H9 (cell line): ENCODE data around the gene SCLY. TPM values are rescaled to one million over a fixed set of nuclear protein-coding genes. Genes with fewer than 3 reads are reported as not detected.

Experiments
- DNase-seq: peaks from one replicate; pipeline ENCODE4 v3.0.0-alpha.2; 2017
- H2AFZ ChIP-seq: one replicate; pipeline ENCODE4 v1.6.1; 2013; ENCODE audit warnings: mild to moderate bottlenecking, low read length, control low read depth, moderate library complexity
- H2AK5ac ChIP-seq: 2 replicates; pipeline ENCODE4 v1.6.1; 2013; ENCODE audit warnings: low read length, control low read depth, mixed read lengths; ENCODE audit not compliant: insufficient read length
- H2BK120ac ChIP-seq: one replicate; pipeline ENCODE4 v1.6.1; 2013; ENCODE audit warnings: low read depth, mild to moderate bottlenecking, low read length, control low read depth, inconsistent platforms; ENCODE audit not compliant: poor library complexity, severe bottlenecking
- H2BK12ac ChIP-seq: 2 replicates; pipeline ENCODE4 v1.6.1; 2013; ENCODE audit warnings: low read length, control low read depth, mixed read lengths, low read depth; ENCODE audit not compliant: insufficient read length
- H2BK15ac ChIP-seq: 2 replicates; pipeline ENCODE4 v1.6.1; 2013; ENCODE audit warnings: low read depth, low read length, control low read depth
- H2BK20ac ChIP-seq: one replicate; pipeline ENCODE4 v1.6.1; 2013; ENCODE audit warnings: low read depth, mild to moderate bottlenecking, low read length, control low read depth, inconsistent platforms; ENCODE audit not compliant: poor library complexity, severe bottlenecking
- H2BK5ac ChIP-seq: 2 replicates; pipeline ENCODE4 v1.6.1; 2013; ENCODE audit warnings: low read length, control low read depth, mixed read lengths; ENCODE audit not compliant: insufficient read length
- H3K14ac ChIP-seq: 2 replicates; pipeline ENCODE4 v1.6.1; 2013; ENCODE audit warnings: low read length, control low read depth; ENCODE audit not compliant: insufficient read depth
- H3K18ac ChIP-seq: 2 replicates; pipeline ENCODE4 v1.6.1; 2013; ENCODE audit warnings: low read depth, mild to moderate bottlenecking, mixed read lengths, low read length, control low read depth; ENCODE audit not compliant: insufficient read length
- H3K23ac ChIP-seq: 2 replicates; pipeline ENCODE4 v1.6.1; 2013; ENCODE audit warnings: low read length, control low read depth, mixed read lengths, low read depth; ENCODE audit not compliant: insufficient read length
- H3K23me2 ChIP-seq: 2 replicates; pipeline ENCODE4 v1.6.1; 2013; ENCODE audit warnings: low read depth, mild to moderate bottlenecking, mixed read lengths, low read length, control low read depth; ENCODE audit not compliant: insufficient read length, poor library complexity, severe bottlenecking
- H3K27ac ChIP-seq: 2 replicates; pipeline ENCODE4 v1.5.1; 2013; ENCODE audit warnings: low read length, control low read depth, mixed read lengths, low read depth; ENCODE audit not compliant: insufficient read length
- H3K27me3 ChIP-seq: 2 replicates; pipeline ENCODE4 v1.6.1; 2013; ENCODE audit warnings: low read length, control low read depth, inconsistent platforms; ENCODE audit not compliant: insufficient read depth
- H3K4ac ChIP-seq: 2 replicates; pipeline ENCODE4 v1.6.1; 2013; ENCODE audit warnings: low read depth, mild to moderate bottlenecking, control low read depth, inconsistent platforms, low read length, moderate library complexity
- H3K4me1 ChIP-seq: 2 replicates; pipeline ENCODE4 v1.6.1; 2013; ENCODE audit warnings: low read length, control low read depth, inconsistent platforms; ENCODE audit not compliant: insufficient read depth
- H3K4me2 ChIP-seq: 2 replicates; pipeline ENCODE4 v1.6.1; 2013; ENCODE audit warnings: low read length, control low read depth, mixed read lengths; ENCODE audit not compliant: insufficient read length, insufficient read depth
- H3K56ac ChIP-seq: 2 replicates; pipeline ENCODE4 v1.6.1; 2013; ENCODE audit warnings: low read depth, mild to moderate bottlenecking, mixed read lengths, low read length, control low read depth; ENCODE audit not compliant: insufficient read length
- H3K79me1 ChIP-seq: 2 replicates; pipeline ENCODE4 v1.6.1; 2013; ENCODE audit warnings: low read depth, mild to moderate bottlenecking, moderate library complexity, low read length, control low read depth, inconsistent platforms; ENCODE audit not compliant: insufficient read depth, poor library complexity, severe bottlenecking
- H3K79me2 ChIP-seq: 2 replicates; pipeline ENCODE4 v1.6.1; 2013; ENCODE audit warnings: low read length, control low read depth, inconsistent platforms; ENCODE audit not compliant: insufficient read depth
- H3K9ac ChIP-seq: 2 replicates; pipeline ENCODE4 v1.6.1; 2013; ENCODE audit warnings: low read length, control low read depth, mixed read lengths; ENCODE audit not compliant: insufficient read length; ENCODE audit errors: extremely low read depth
- H3K9me3 ChIP-seq: one replicate; pipeline ENCODE4 v1.6.1; 2013; ENCODE audit warnings: low read depth, low read length, inconsistent platforms; ENCODE audit not compliant: control insufficient read depth
- H3T11ph ChIP-seq: one replicate; pipeline ENCODE4 v1.6.1; 2013; ENCODE audit warnings: mild to moderate bottlenecking, low read length, control low read depth, inconsistent platforms
- H4K20me1 ChIP-seq: one replicate; pipeline ENCODE4 v1.6.1; 2013; ENCODE audit not compliant: control insufficient read depth, insufficient read length, insufficient read depth
- H4K5ac ChIP-seq: 2 replicates; pipeline ENCODE4 v1.6.1; 2013; ENCODE audit warnings: low read depth, mild to moderate bottlenecking, mixed read lengths, low read length, control low read depth; ENCODE audit not compliant: insufficient read length
- H4K8ac ChIP-seq: replicated peaks from 2 replicates; pipeline ENCODE4 v1.6.1; 2013; ENCODE audit warnings: low read length, control low read depth, mixed read lengths, low read depth; ENCODE audit not compliant: insufficient read length
- H4K91ac ChIP-seq: 2 replicates; pipeline ENCODE4 v1.6.1; 2013; ENCODE audit warnings: low read depth, mild to moderate bottlenecking, moderate library complexity, mixed read lengths, low read length, control low read depth; ENCODE audit not compliant: insufficient read length
- H3K27ac Mint-ChIP-seq, 3 experiments: 2 replicates in 2 of 3; 3 replicates in 1 of 3; pipeline ENCODE4 v1.8.0; 2020 to 2021; ENCODE audit warnings: mixed read lengths in 3 of 3, mild to moderate bottlenecking in 1 of 3, moderate library complexity in 1 of 3
- H3K27me3 Mint-ChIP-seq: 2 replicates; pipeline ENCODE4 v1.8.0; 2021; ENCODE audit warnings: low read depth, mild to moderate bottlenecking, moderate library complexity, mixed read lengths
- H3K36me3 Mint-ChIP-seq, 3 experiments: 2 replicates in 2 of 3; 3 replicates in 1 of 3; pipeline ENCODE4 v1.8.0; 2020 to 2021; ENCODE audit warnings: low read depth in 3 of 3, mixed read lengths in 3 of 3; ENCODE audit not compliant: insufficient read depth in 1 of 3
- H3K4me1 Mint-ChIP-seq, 2 experiments: 2 replicates each; pipeline ENCODE4 v1.8.0; 2020; ENCODE audit warnings: mixed read lengths in 2 of 2
- H3K4me3 Mint-ChIP-seq, 2 experiments: 2 replicates in 1 of 2; 3 replicates in 1 of 2; pipeline ENCODE4 v1.8.0; 2020 to 2021; ENCODE audit warnings: mild to moderate bottlenecking in 2 of 2, mixed read lengths in 2 of 2, moderate library complexity in 1 of 2
- H3K9me3 Mint-ChIP-seq, 2 experiments: 2 replicates in 1 of 2; 3 replicates in 1 of 2; pipeline ENCODE4 v1.8.0; 2020; ENCODE audit warnings: mild to moderate bottlenecking in 2 of 2, mixed read lengths in 2 of 2, moderate library complexity in 1 of 2
- CTCF ChIP-seq: fragments of 200-600 bp; sonication (generic); conservative IDR thresholded peaks from 3 replicates; pipeline ENCODE4 v1.8.0; 2021; ENCODE audit warnings: antibody characterized with exemption, mild to moderate bottlenecking
- WGBS: extraction: QIAGEN DNeasy Blood & Tissue Kit; methylation state at CpG from one replicate; pipeline ENCODE4 v1.1.7; 2013; ENCODE audit warnings: missing lambda C conversion rate, low lambda C conversion rate, mixed read lengths; ENCODE audit not compliant: insufficient read length; ENCODE audit errors: extremely low coverage; 5-methylcytosine and 5-hydroxymethylcytosine counted together
- total RNA-seq: library from RNA; stranded (reverse); gene quantifications from 2 replicates; pipeline ENCODE4 v1.2.1, GENCODE V29; 2021

SCLY gene
- total RNA-seq, 1 experiment from 2014 or later, result 55.3 TPM

DNA sequence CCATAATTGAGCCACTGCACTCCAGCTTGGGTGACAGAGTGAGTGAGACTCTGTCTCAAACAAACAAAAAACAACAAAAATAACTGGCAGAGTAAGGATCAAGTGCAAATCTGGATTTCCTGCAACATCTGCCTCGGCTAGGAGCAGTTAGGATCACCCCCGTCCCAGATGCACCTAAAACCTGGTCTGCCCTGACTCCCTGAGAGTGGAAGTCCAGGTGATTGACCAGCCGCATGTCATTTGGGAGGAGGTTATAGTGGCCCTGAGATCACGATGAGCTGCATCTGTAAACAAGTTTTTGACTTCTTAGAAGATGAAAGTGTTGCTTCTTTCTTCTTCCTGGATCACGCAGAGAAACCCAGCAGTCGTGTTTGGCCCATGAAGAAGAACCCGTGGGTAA lies 34.3 kb downstream of the SCLY start:
- Histone ChIP-seq H3T11ph (no peak overlapping the region), H3K18ac (no peak overlapping the region), H3K27ac (no peak overlapping the region), H3K79me2 (no peaks in the 10 kb centered on the region), H2BK15ac (no peak overlapping the region), H2AFZ (no peak overlapping the region), H2BK120ac (no peak overlapping the region), H2BK5ac (no peak overlapping the region), H3K9ac (no peak overlapping the region), H4K91ac (no peak overlapping the region), H3K14ac (no peak overlapping the region), H3K4ac (no peak overlapping the region), H2BK12ac (no peak overlapping the region), H2AK5ac (no peak overlapping the region), H3K79me1 (no peaks in the 10 kb centered on the region), H3K23ac (no peak overlapping the region), H4K20me1 (no peaks in the 10 kb centered on the region), H3K4me2 (no peak overlapping the region), H4K8ac (no peak overlapping the region), H3K23me2 (no peaks in the 10 kb centered on the region), H3K56ac (no peak overlapping the region), H3K27me3 (no peaks in the 10 kb centered on the region), H3K9me3 (no peaks in the 10 kb centered on the region), H3K4me1 (peaks cover 3% of the 10 kb centered on the region; the same call in 1 of the 2 replicates), H2BK20ac (no peak overlapping the region), H4K5ac (no peak overlapping the region)
- H3K4me3 Mint-ChIP-seq, result no peak overlapping the region
- peaks cover 31 to 43% of the 10 kb centered on the region in 2 experiments for H3K4me1 Mint-ChIP-seq
- no peak for TF ChIP-seq CTCF
- peaks cover 2% of the 10 kb centered on the region for H3K27me3 Mint-ChIP-seq
- H3K36me3 Mint-ChIP-seq, result peaks cover 14 to 43% (median 21%) of the 10 kb centered on the region in 3 experiments; a peak in 6 of 7 replicates
- peak overlapping the region in 2 of 3 experiments; percentile 44 to 87; a peak in 3 of 7 replicates for H3K27ac Mint-ChIP-seq
- WGBS, result no CpG with 5 or more reads among the region's 7 CpGs
- no peak for DNase-seq
- no peaks in the 10 kb centered on the region for H3K9me3 Mint-ChIP-seq
